ENCODE data around the gene RRAS.

The RRAS gene

DNA sequence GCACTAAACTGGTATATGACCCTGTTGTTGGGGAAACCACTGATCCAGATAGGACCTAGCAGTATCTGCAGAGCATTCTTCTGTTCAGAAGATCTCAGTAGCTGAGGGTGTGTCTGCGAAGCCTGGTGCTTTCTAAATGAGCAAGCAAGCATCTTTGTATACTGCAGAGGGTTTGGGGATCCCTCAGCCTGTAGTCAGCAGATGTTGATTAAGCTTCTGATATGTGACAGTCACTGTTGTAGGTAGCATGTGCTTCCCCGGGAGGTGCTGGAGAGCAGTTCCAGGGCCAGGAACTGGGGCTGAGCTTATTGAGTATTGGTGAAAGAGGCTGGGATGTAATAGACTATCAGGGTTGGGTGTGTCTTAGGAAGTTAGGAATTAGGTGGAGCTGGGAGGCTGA, 3.5 kb upstream of the RRAS start:
- TF ChIP-seq, protein P1, sequence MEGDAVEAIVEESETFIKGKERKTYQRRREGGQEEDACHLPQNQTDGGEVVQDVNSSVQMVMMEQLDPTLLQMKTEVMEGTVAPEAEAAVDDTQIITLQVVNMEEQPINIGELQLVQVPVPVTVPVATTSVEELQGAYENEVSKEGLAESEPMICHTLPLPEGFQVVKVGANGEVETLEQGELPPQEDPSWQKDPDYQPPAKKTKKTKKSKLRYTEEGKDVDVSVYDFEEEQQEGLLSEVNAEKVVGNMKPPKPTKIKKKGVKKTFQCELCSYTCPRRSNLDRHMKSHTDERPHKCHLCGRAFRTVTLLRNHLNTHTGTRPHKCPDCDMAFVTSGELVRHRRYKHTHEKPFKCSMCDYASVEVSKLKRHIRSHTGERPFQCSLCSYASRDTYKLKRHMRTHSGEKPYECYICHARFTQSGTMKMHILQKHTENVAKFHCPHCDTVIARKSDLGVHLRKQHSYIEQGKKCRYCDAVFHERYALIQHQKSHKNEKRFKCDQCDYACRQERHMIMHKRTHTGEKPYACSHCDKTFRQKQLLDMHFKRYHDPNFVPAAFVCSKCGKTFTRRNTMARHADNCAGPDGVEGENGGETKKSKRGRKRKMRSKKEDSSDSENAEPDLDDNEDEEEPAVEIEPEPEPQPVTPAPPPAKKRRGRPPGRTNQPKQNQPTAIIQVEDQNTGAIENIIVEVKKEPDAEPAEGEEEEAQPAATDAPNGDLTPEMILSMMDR (IDR thresholded peaks at IDR 0.05; ENCODE audit: low read depth, low read length), result no peak
- peak overlapping the region; percentile 69 for H3K4me3 ChIP-seq (ENCODE audit: low read depth, low read length)

DNA sequence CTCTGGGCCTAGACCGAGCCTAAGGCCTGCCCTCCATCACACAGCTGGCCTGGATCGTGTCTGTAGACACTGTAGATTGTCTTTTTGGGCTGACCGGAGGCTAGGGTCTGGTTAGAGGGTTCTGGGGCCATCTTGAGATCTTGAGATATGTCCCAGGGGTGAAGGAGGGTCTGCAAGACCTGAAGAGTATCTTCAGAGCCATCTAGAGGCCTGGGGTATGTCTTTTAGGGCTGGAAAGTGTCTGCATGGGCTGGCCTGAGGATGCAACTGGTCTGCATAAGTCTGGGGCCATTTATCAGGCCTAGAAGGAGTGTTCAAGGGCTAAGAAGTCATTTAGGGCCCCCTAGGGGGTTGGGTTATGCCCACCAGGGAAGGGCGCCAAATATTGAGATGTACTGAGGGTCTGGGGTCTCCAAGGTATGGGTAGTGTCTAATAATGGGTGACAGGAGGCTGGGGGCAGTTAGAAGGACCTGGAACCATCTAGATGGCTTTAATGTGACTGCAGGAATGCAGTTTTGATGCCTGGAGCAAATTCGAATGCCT, 2.6 kb upstream of the RRAS start:
- TF ChIP-seq, protein P1 (IDR thresholded peaks at IDR 0.05; ENCODE audit: low read depth, low read length), result no peak
- peak overlapping the region; percentile 69 for H3K4me3 ChIP-seq (ENCODE audit: low read depth, low read length)

DNA sequence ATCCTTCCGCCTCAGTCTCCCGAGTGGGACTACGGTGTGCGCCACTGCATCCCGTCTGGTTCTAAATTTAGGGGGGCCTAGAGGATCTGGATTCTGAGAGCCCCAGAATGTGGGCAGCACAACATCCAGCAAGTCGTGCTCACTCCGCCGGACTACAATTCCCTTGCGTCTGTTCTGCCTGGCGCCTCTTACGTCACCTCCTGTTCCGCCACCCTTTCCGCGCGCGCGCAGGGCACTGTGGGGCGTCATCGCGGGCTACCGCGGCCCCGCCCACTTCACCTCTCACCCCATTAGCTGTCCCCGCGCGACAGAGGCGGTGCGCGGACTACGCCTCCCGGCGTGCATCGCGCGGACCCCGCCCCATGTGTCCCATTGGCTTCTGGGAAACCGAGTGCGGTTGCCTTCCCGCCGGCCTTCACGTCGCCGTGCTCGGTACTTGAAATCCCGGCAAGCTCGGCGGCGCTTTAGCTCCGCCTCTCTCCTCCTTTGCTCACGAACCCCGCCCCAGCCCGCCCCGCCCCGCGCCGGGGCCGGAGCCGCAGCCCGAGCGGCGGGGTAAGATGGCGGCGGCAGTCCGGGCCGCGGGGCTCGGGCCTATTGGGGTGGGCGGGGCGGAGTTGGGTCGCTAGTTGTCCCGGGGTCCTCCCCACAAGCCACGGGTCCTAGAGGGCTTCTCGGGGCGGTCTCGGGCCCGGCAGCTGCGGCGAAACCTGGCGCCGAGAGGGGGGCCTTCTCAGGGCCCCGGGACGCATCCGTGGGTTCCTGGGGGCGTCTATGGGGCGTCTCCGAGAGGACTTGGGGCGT, 1.9 kb upstream of the RRAS start, which contains the start of gene SCAF1:
Gene SCAF1, plus strand, starts transcription at position 522 of the 804 bp plus-strand sequence. CDS start 2,818 bp downstream, outside the sequence.
- TF ChIP-seq, protein P1 (IDR thresholded peaks at IDR 0.05; ENCODE audit: low read depth, low read length), result no peak
- peak within 1 kb of the TSS; percentile 69 for H3K4me3 ChIP-seq (ENCODE audit: low read depth, low read length)

DNA sequence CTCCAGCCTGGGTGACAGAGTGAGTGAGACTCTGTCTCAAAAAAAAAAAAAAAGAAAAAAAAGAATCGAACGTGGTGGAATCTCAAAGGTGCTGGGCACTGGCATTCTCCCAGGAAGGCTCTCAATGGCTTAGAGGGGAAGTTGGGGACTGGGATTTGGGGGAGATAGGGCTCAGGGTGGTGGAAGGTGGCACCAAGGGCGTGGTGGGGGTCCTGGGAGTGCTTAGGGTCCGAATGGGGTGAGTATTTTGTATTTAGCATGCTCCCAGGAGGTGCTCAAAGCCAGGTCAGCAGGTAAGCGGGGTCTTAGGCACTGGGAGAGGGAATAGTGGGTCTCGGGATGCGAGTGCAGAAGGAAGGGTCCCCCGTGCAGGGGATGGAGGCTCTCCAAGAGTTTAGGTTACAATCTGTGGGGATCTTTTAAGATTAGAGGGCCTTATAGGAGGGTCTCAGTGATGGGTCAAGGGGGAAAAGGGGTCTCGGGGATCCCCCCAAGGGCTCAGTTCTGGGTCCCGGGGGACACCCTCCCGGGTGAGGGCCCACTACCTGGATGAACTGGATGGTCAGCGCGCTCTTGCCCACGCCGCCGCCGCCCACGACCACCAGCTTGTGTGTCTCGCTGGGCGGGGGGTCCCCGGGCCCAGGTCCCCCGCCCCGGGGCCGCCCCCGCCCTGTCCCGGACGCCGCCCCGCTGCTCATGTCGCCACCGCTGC, 386 bp downstream of the RRAS start:
- H3K4me3 ChIP-seq (ENCODE audit: low read depth, low read length), result peak overlapping the region; percentile 81
- TF ChIP-seq, protein P1 (IDR thresholded peaks at IDR 0.05; ENCODE audit: low read depth, low read length), result no peak

DNA sequence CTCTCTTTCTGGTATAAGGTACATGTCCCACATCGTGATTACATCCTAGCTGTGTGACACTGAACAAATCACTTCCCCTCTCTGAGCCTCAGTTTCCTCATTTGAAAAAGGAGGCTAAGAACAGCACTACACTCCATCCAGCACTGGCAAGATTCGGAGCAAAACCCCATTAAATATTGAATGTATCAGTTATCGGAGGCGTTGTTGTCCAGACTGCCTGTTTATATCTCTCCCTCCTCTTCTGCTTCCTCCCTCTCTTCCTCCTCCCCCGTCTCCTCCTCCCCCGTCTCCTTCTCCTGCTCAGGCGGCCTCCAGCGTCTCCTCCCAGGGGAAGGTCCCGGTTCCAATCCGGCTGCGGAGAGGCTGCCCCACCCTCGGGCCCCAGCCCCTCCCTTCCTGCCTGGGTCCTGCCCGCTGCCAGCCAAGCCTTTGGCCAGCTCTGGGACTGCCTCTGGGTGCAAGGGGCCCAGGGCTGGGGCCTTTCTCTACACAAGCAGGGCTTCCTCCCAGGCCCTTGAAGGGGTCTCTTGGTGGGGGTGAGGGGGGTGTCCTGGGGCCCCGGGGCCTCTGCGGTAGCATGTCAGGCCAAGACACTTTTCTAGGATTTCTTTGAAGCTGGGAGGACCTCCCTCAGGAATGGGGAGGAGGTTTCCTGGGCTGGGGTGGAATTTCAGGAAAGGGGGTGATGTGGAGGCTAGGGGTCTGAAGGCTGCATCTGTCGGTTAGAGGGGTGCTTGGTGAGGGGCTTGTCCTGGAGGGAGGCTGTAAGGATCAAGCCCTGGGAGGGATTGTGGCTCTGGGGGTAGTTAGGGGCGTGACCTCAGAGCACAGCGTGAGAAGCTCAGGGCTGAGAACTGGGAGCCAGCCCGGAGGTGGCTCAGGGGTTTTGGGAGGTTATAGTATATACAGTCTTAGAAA, 1.9 kb downstream of the RRAS start:
- TF ChIP-seq, protein P1 (IDR thresholded peaks at IDR 0.05; ENCODE audit: low read depth, low read length), result no peak
- H3K4me3 ChIP-seq (ENCODE audit: low read depth, low read length), result peak overlapping the region; percentile 81

DNA sequence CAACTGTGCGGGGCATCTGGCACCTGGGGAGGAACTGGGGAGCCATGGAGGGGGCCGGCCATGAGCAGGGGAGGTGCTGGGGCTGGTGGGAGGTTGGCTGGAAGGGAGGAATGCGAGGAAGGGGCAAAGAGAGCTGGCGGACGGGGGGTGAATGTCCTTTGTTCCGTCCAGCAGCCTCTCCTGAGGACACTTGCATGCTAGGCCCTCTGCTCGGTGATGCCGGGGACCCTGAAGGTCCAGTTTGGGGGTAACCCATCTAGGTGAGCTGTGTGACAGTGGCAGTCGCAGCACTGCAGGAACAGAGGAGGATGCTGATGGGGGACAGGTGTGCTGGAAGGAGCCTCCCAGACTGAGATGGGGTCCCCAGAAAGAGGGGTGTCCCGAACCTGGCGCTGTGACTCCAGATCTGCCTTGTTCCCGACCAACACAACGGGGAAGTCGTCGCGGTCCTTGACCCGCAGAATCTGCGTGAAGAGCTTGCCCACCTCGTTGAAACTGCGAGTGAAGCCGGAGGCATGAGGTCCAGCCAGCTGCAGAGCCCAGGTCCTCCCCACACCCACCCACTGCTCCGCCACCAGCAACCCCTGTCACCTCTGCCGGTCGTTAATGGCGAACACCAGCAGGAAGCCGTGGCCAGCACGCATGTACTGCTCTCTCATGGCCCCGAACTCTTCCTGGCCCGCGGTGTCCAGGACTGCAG, 3.6 kb downstream of the RRAS start:
- TF ChIP-seq, protein P1 (IDR thresholded peaks at IDR 0.05; ENCODE audit: low read depth, low read length), result no peak
- no peak overlapping the region for H3K4me3 ChIP-seq (ENCODE audit: low read depth, low read length)
